GM18951 (cell line): ENCODE results near the gene INPP5A.

ENCODE experiments used
- POLR2A ChIP-seq: IDR thresholded peaks from 4 replicates; pipeline ENCODE4 v1.6.1; 2011; ENCODE audit warnings: mild to moderate bottlenecking; ENCODE audit not compliant: insufficient read length, insufficient read depth; ENCODE audit errors: extremely low read depth
- in situ Hi-C: fragments of 300-500 bp; cut with MboI; formaldehyde crosslinking; loops from one replicate; pipeline ENCODE4 v1.12.0; 2022; ENCODE audit warnings: low sequenced_read_pairs, mixed read lengths, inconsistent platforms; ENCODE audit not compliant: unreplicated experiment

The INPP5A gene

DNA sequence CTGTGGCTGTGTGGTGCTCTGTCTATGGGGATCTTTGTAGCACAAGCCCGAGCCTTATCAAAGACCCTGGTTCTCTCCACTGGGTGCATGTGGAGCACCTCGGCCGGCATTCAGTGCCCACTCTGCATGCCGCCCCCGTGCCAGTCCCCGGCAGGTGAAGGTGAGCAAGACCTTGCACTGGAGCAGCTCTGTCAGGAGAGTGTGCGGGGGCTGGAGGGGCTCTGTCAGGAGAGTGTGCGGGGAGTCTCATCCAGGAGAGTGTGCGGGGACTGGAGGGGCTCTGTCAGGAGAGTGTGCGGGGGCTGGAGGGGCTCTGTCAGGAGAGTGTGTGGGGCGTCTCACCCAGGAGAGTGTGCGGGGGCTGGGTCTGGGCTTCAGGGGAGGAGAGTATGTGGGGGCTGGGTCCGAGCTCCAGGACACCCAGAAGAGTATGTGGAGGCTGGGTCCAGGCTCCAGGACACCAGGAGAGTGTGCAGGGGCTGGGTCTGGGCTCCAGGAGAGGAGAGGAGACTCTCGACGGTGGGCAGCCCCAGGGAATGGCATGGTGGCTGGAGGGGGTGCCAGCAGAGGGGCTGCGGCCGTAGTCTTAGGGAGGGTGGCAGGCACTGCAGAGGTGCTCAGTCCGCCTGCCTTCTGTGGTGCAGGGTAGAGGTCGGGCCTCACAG, 40.8 kb downstream of the INPP5A start:
- TF ChIP-seq POLR2A: no peak
- in situ Hi-C loops: no loop called here

DNA sequence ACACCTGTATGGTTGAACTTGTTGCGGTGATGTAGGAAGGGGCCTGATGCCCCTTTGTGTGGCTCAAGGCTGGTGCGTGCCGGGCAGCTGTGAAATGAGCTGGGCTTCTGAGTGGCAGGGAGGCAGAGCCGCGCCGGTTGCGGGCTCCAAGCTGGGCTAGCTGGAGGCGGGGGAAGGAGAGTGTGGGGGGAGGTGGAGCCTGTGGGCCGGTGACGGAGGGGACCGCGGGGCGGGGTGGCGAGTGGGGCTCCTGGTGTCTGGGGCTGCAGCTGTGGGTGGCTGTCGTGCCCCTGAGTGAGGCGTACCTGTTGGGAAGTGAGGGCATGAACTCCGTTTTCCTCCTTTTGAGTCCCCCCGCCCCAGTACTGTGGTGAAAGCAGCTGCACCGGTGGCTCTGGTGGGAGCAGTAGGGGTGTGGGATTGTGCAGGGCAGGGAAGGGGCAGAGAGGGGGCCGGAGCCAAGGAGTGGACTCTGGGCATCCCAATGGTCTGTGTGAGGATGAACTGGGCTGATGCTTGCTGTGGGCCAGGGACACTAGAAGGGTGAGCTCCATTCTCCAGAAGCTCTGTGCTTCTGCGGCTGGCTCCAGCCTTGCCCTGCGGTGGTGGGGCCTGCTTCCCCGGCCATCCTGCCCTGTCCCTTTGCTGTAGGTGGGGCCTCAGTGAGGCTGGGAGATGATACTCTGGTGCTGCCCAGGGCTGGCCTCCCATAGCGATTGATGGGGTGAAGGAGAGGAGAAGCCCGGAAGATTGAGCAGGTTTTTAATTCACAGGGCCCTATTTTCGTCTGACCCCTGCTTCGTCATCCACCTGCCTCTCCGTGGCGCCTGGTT, 41.7 kb downstream of the INPP5A start:
- in situ Hi-C loops: no loop called here
- no peak for TF ChIP-seq POLR2A

DNA sequence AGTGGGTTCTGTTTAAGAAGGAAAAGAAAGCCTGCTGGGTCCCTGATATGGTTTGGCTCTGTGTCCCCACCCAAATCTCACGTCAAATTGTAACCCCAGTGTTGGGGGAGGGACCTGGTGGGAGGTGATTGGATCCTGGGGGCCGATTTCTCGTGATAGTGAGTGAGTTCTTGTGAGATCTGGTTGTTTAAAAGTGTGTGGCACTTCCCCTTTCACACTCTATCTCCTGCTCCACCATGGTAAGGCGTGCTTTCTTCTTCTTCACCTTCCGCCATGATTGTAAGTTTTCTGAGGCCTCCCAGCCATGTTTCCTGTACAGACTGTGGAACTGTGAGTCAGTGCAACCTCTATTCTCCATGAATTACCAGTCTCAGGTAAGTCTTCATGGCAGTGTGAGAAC, 42.6 kb downstream of the INPP5A start:
- in situ Hi-C loops: no loop called here
- no peak for TF ChIP-seq POLR2A

DNA sequence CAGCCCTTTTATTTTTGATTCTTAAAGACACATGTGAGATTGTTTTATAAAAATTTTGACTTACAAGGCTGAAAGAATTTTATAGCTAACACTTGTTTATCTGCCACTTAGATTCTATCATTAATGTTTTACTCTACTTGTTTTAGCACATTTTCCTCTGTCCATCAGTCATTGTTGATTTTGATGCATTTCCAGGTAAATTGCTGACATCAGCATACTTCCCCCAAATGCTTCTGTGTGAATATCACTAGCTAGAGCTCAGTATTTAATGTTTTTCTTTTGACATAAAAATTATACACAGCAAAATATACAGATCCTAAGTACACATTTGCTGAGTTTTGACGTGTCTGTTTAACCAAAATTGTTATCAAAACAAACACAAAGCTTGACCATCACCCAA, 43.0 kb downstream of the INPP5A start:
- in situ Hi-C loops: no loop called here
- no peak for TF ChIP-seq POLR2A

DNA sequence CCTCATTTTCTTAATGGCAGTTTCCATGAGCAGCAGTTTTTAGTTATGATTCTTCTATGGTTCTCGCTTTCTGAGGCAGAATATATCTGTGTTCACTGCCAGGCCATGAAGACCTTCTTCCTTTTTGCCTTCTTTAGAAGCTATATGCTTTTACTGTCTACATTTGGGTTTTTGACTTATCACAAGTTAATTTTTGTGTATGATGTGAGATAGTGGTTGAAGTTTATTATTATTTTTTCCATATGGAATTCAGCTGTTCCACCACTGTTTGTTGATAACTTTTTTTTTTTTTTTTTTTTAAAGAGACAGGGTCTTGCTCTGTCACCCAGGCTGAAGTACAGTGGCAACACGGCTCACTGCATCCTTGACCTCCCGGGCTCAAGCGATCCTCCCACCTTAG, 44.5 kb downstream of the INPP5A start:
- in situ Hi-C loops: no loop called here
- TF ChIP-seq POLR2A: no peak

DNA sequence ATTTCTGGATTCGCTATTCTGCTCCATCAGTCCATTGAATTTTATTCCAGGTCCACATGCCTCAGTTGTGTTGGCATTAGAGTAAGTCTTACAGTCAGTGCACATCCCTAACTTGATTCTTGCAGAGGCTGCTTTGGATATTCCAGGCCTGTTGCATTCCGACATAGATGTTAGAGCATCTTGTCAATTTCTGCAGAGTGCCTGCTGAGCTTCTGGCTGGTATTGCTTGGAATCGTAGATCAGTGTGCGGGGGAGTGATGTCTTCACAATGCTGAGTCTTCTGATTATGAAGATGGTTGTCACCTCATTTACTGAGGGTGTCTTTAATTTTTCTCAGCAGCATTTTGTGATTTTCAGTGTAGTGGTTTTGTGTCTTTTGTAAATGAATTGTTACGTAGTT, 45.2 kb downstream of the INPP5A start:
- in situ Hi-C loops: no loop called here
- TF ChIP-seq POLR2A: no peak

DNA sequence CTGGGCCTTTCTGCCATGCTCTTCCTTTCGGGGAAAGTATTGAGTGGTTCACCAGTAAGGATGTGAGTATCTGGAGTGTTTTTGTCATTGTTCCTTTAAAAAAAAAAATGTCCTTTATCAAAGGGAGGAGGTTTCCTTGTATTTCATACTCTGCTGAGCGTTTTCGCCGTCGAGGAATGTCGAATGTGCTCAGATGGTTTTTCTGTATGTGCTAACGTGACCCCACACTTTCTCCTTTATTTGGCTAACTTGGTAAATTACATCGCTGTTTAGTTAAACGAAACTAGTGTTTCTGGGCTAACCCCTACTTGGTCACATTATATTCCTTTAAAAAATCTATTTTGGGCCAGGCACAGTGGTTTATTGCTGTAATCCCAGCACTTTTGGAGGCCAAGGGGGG, 45.9 kb downstream of the INPP5A start:
- no peak for TF ChIP-seq POLR2A
- in situ Hi-C loops: no loop called here

DNA sequence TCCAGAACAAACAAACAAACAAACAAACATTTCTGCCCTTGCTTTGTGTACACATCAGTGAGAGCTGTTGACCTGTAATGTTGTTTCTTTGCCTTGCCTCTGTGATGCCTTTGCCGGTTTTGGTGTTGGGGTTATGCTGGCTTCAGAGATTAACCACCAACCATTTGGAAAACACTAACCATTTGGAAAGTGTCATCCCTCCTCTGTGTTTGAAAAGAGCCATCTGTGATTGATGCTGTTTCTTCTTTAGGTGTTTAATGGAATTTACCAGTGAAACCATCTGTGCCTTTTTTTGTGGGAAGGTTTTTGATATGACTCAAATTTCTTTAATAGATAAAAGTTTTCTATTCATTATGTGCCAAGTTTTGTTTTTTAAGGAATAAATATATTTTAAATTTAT, 46.5 kb downstream of the INPP5A start:
- TF ChIP-seq POLR2A: no peak
- in situ Hi-C loops: no loop called here

DNA sequence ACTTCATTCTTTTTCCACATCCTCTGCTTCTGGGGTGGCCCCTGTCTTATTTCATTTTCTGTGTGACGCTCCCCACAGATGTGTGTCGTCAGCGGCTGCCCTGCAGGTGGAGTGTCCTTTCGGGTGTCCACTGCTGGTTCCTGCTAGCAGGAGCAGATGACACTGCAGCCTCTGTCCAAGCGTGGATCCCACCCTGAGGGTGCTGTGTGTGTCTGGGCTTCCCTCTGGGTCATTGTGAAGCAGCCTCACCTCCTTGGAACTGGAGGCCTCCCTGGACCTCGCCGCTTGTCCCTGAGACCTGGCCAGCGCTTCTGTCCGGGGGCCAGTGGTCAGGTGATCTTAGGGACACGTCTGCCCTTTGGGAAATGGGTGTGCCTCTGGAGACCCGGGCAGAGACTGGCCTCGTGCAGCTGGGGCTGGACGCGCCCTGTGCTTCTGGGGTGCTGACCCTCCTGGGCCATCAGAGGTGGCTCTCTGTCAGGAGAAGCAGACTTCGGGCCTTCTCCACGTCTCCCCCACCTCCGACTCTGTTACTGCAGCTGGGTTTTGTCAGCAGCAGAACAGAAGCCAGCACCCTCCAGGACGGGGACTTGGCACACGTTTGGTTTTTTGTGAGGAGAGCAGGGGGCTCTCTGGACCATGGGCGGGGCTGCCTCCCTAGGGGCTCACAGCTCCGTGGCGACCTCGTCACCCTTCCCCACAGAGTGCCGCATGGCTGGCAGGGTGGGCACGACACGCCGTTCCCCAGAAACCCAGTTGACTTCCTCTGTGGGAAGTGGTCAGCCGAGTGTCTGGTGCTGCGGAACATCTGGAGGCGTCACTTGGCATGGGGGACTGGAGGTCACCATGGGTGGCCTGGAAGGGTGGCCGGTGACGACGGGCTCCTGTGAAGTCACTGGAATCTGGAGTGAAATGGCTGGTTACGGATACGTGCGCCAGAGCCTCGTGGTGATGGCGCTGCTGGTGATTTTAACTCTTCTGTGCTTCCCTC, 48.4 kb downstream of the INPP5A start:
- TF ChIP-seq POLR2A: no peak
- in situ Hi-C loops: no loop called here

DNA sequence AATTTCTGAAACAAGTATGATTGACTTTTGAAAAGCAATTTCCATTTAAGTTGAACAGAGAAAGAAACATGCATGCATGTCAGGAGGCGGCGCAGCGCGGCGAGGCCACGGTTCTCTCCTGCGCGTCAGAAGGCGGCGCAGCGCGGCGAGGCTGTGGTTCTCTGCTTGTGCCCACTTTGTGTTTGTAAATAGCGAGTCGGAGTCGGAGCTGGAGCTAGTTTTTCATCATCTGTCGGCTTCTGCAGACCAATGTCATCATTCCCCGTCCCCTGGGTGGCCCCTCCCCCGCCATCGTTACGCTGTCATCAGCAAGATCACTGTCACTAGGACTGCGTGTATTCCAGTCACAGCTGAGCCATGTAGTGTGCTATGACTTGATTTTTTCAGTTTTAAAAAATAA, 49.2 kb downstream of the INPP5A start:
- no peak for TF ChIP-seq POLR2A
- in situ Hi-C loops: no loop called here

DNA sequence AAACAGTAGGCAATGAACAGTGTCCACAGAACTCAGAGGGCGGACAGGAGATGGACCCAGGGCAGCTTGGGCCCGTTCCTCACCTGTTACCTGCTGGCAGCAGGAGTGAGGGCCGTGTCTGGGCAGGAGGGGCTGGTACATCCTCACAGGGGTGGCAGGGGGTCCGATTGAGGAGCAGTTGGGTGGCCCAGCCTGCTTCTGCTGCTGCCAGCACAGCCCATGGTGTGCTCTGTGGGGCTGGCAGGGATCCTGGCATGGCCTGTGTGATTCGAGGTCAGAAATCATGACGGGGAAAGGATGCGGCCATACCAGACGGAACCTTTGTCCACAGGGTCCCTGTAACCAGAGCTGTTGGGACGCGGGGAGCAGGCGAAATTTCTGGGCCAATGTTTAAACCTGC, 49.6 kb downstream of the INPP5A start:
- no peak for TF ChIP-seq POLR2A
- in situ Hi-C loops: no loop called here

DNA sequence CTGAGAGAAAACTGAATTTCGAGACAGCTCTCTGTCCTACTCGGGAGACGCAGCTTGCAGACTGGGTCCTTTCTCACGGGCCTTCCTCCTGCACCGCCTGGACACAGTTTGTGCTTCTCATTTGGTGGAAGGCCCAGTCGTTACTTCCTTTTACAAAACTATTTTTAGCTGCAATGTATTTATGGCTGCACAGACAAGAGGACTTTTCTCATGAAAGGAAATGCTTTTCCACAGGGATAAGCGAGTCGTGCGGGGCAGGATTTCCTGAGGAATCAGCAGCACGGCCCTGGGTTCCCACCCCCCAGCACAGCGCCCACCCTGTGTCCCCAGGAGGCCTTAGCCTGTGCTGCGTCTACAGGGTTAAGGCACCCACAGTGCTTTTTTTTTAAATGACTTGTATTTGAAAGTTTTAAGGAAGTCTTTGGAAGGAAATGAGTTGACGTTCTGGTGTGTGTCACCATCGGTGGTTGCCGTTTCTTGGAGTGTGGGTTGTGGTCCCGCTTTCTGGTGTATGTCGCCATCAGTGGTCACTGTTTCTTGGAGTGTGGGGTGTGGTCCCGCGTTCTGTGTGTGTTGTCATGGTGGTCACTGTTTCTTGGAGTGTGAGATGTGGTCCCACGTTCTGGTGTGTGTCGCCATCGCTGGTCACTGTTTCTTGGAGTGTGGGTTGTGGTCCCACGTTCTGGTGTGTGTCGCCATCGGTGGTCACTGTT, 50.9 kb downstream of the INPP5A start:
- in situ Hi-C loops: no loop called here
- TF ChIP-seq POLR2A: no peak

DNA sequence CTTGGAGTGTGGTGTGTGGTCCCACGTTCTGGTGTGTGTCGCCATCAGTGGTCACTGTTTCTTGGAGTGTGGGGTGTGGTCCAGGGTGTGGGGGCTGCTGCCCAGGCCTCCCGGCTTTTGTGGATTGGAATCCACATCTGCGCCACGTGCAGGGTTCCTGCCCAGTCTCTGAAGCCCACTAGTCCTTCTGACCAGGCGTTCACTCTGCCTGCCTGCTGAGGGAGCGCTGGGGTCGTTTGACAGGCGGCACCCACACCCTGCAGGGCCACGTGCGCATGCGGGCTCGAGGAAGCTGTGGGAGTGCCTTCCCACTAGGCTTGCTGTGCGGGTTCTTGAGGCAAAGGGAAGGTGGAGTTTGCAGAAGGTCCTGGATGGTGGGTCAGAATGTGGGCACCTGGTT, 51.4 kb downstream of the INPP5A start:
- in situ Hi-C loops: no loop called here
- no peak for TF ChIP-seq POLR2A
